Fibroblast of the conjunctiva (primary cell): ENCODE measurements around the gene GRIN1.

Experiments used
- DNase-seq: peaks from one replicate; pipeline ENCODE4 v3.0.0-alpha.2; 2010; ENCODE audit warnings: low read depth

Gene GRIN1

GRCh38 chr9:137138722-137139467 lies at the start of gene GRIN1:
TSS of gene GRIN1 (plus strand) at chr9:137139154. CDS start at chr9:137139487, 333 bp downstream.
- DNase-seq: no peak

- no peak for DNase-seq
These were observed 49.6 kb upstream of the GRIN1 start for GRCh38 chr9:137089232-137089947.

- no peak for DNase-seq
These were observed 43.1 kb upstream of the GRIN1 start for GRCh38 chr9:137095664-137096517.

GRCh38 chr9:137096785-137097546 lies 42.0 kb upstream of the GRIN1 start:
- no peak for DNase-seq

- DNase-seq: no peak
These were observed 41.0 kb upstream of the GRIN1 start for GRCh38 chr9:137097761-137098462.

GRCh38 chr9:137099231-137099630 lies 39.7 kb upstream of the GRIN1 start:
- no peak for DNase-seq

- no peak for DNase-seq
These were observed 35.6 kb upstream of the GRIN1 start for GRCh38 chr9:137103206-137103999.

- no peak for DNase-seq
These were observed 32.9 kb upstream of the GRIN1 start for GRCh38 chr9:137105814-137106661.

GRCh38 chr9:137106662-137107250 lies 32.2 kb upstream of the GRIN1 start:
- DNase-seq: no peak

GRCh38 chr9:137107312-137107921 lies 31.5 kb upstream of the GRIN1 start:
- DNase-seq: no peak

GRCh38 chr9:137107982-137108381 lies 31.0 kb upstream of the GRIN1 start:
- DNase-seq: no peak

- no peak for DNase-seq
These were observed 30.2 kb upstream of the GRIN1 start for GRCh38 chr9:137108608-137109249.

- no peak for DNase-seq
These were observed 29.5 kb upstream of the GRIN1 start for GRCh38 chr9:137109250-137110146.

GRCh38 chr9:137110147-137110910 lies 28.6 kb upstream of the GRIN1 start:
- DNase-seq: no peak

- no peak for DNase-seq
These were observed 27.8 kb upstream of the GRIN1 start for GRCh38 chr9:137110911-137111787.
